ENCODE measurements around the gene CD22. TPM values are rescaled to one million over a fixed set of nuclear protein-coding genes. Genes with fewer than 3 reads are reported as not detected.

CD22 gene
- total and polyA plus RNA-seq, 2 of the 13 experiments (the other 11 are each of a cell fraction or from before 2014, with no cell fraction given), result 0.71 to 1.7 TPM

DNA sequence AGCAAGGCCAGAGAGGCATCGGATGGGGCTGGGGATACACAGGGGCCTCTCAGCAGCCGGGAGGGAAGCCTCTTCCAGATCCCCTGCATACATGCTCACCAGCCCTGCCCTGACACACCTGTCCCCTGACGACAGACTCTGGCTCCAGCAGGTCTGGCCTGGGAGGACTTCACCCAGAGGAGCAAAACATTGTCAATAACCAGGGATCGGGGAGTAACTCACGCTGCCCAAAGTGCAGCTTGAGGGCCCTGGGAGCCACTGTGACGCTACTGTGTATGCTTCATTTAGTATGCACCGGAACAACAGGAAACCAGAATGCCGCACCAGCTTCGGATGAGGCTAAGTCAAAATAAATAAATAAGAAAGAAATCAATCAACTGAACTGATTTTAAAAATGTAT is 12.4 kb upstream of the CD22 start (continued):
- TF ChIP-seq NFRKB (IDR thresholded peaks at IDR 0.05) (no peak), ZSCAN9 (CRISPR knock-in tag; IDR thresholded peaks at IDR 0.05; ENCODE audit: borderline replicate concordance) (0 out of 2 replicates have a peak, but pooled peaks have one; percentile 19), RBAK (CRISPR knock-in tag; IDR thresholded peaks at IDR 0.05) (no peak), ARID4A (CRISPR knock-in tag; IDR thresholded peaks at IDR 0.05; ENCODE audit: borderline replicate concordance) (peak; percentile 17; the same call in 1 of the 2 replicates), SOX13 (IDR thresholded peaks at IDR 0.05) (no peak), SOX13 (CRISPR knock-in tag; conservative IDR thresholded peaks at IDR 0.05 in 1 of 2, IDR thresholded peaks at IDR 0.05 in 1 of 2) (peak in 1 of 2 experiments; percentile 33; a peak in 1 of 4 replicates), ZEB1 (IDR thresholded peaks at IDR 0.05; ENCODE audit: insufficient replicate concordance, low read depth) (peak; percentile 77), KDM4B (CRISPR knock-in tag; IDR thresholded peaks at IDR 0.05) (0 out of 2 replicates have a peak, but pooled peaks have one; percentile 16), PAXIP1 (CRISPR knock-in tag; conservative IDR thresholded peaks at IDR 0.05) (peak; percentile 79), THAP11 (CRISPR knock-in tag; IDR thresholded peaks at IDR 0.05) (no peak), ZNF629 (CRISPR knock-in tag; conservative IDR thresholded peaks at IDR 0.05) (no peak), SOX5 (CRISPR knock-in tag; IDR thresholded peaks at IDR 0.05; ENCODE audit: borderline replicate concordance) (0 out of 2 replicates have a peak, but pooled peaks have one; percentile 31), MEIS2 (CRISPR knock-in tag; IDR thresholded peaks at IDR 0.05) (0 out of 2 replicates have a peak, but pooled peaks have one; percentile 32), SOX6 (IDR thresholded peaks at IDR 0.05) (no peak), SOX6 (CRISPR knock-in tag; IDR thresholded peaks at IDR 0.05) (peak; percentile 51), GABPA (IDR thresholded peaks at IDR 0.05; ENCODE audit: low read depth, low read length) (no peak), GABPA (CRISPR knock-in tag; IDR thresholded peaks at IDR 0.05; ENCODE audit: low read depth) (no peak), NCOA2 (CRISPR knock-in tag; IDR thresholded peaks at IDR 0.05) (0 out of 2 replicates have a peak, but pooled peaks have one; percentile 19), ZNF670 (CRISPR knock-in tag; IDR thresholded peaks at IDR 0.05; ENCODE audit: borderline replicate concordance) (no peak), ZSCAN20 (CRISPR knock-in tag; IDR thresholded peaks at IDR 0.05; ENCODE audit: borderline replicate concordance) (no peak)
- TF ChIP-seq, protein P1, sequence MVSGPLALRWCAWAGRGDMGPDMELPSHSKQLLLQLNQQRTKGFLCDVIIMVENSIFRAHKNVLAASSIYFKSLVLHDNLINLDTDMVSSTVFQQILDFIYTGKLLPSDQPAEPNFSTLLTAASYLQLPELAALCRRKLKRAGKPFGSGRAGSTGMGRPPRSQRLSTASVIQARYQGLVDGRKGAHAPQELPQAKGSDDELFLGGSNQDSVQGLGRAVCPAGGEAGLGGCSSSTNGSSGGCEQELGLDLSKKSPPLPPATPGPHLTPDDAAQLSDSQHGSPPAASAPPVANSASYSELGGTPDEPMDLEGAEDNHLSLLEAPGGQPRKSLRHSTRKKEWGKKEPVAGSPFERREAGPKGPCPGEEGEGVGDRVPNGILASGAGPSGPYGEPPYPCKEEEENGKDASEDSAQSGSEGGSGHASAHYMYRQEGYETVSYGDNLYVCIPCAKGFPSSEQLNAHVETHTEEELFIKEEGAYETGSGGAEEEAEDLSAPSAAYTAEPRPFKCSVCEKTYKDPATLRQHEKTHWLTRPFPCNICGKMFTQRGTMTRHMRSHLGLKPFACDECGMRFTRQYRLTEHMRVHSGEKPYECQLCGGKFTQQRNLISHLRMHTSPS (CRISPR knock-in tag; IDR thresholded peaks at IDR 0.05; ENCODE audit: low read depth), result 0 out of 2 replicates have a peak, but pooled peaks have one; percentile 23

Measured in HepG2 (cell line).